ENCODE results near the gene DLG2. TPM values are rescaled to one million over a fixed set of nuclear protein-coding genes. Genes with fewer than 3 reads are reported as not detected.

The DLG2 gene
- total and polyA plus RNA-seq, 2 of the 8 experiments (the other 6 are each of a cell fraction or from before 2014, with no cell fraction given), result 1.7 to 14.3 TPM

DNA sequence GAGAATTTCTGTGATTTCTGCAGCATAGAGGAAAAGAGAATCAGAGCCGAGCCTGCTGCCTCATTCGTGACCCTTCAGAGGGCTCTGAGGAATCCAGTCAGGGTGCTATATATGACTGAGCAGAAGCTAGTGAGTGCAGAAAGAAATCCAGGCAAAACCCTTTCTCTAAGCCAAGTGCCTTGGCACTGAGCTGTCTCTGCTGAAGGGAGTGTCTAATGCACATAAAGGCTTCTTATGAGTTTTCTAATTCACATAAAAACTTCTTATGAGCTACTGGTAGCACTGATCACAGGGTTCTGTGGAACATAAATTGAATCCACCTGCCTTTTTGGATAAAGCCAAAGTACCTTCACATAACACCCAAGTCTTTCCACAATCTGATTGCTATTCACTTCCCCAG, 1555.3 kb downstream of the DLG2 start:
- no peaks in the 10 kb centered on the region for H4K20me1 ChIP-seq (replicated peaks in 1 of 2; ENCODE audit: control insufficient read depth in 1 of 2, insufficient read depth in 2 of 2, low read length in 2 of 2)
- no peak overlapping the region for H3K4me2 ChIP-seq (ENCODE audit: insufficient read depth in 1 of 2, low read depth in 2 of 2, low read length in 2 of 2)
- H3K14ac ChIP-seq (ENCODE audit: insufficient read length), result no peak overlapping the region
- CTCF ChIA-PET (ENCODE audit: partially characterized antibody), result interaction anchor here (0.6 kb wide), 1 partner anchor 103 kb away, joined by 3 read pairs; no protein-coding TSS in a partner anchor
- no peak overlapping the region for H3K4ac ChIP-seq (replicated peaks; ENCODE audit: insufficient read length, low read depth, low read length)
- H3K56ac ChIP-seq (replicated peaks; ENCODE audit: insufficient read length, low read depth, low read length), result no peak overlapping the region
- POLR2A ChIA-PET (ENCODE audit: partially characterized antibody), result no interaction called here
- H2BK5ac ChIP-seq (ENCODE audit: low read depth, low read length), result no peak overlapping the region
- H3K4me3 ChIP-seq (ENCODE audit: extremely low read depth in 1 of 4, insufficient read depth in 2 of 4, low read depth in 3 of 4, low read length in 4 of 4), result no peak overlapping the region
- no peaks in the 10 kb centered on the region for H3K4me1 ChIP-seq (replicated peaks in 1 of 4; ENCODE audit: control insufficient read depth in 3 of 4, insufficient read depth in 4 of 4, low read length in 3 of 4)
- FAIRE-seq, result no peak
- no peak overlapping the region for H2AK5ac ChIP-seq (ENCODE audit: low read depth, low read length)
- H3K23me2 ChIP-seq (ENCODE audit: low read depth, low read length), result no peaks in the 10 kb centered on the region
- H3K79me2 ChIP-seq (ENCODE audit: control insufficient read depth in 1 of 2, insufficient read depth in 2 of 2, low read length in 2 of 2), result no peaks in the 10 kb centered on the region
- H3K18ac ChIP-seq (ENCODE audit: extremely low read depth, low read length), result no peak overlapping the region
- H2BK120ac ChIP-seq (replicated peaks; ENCODE audit: low read depth, low read length), result no peak overlapping the region
- no peak overlapping the region for H2BK15ac ChIP-seq (ENCODE audit: low read length)
- H3K36me3 ChIP-seq (ENCODE audit: control insufficient read depth in 2 of 4, insufficient read depth in 4 of 4, low read length in 3 of 4), result no peaks in the 10 kb centered on the region
- no peak for DNase-seq (ENCODE audit: low read depth in 1 of 2, low spot score in 2 of 2)
- no peak overlapping the region for H3K23ac ChIP-seq (ENCODE audit: insufficient read length)
- H4K8ac ChIP-seq (ENCODE audit: extremely low read depth, insufficient read depth, low read length), result no peak overlapping the region
- H3K9me3 ChIP-seq (ENCODE audit: insufficient read depth in 2 of 2, low read depth in 1 of 2, low read length in 1 of 2), result no peaks in the 10 kb centered on the region
- H2AFZ ChIP-seq (ENCODE audit: low read length), result no peak overlapping the region
- no peak overlapping the region for H2BK20ac ChIP-seq (ENCODE audit: low read length)
- no peak overlapping the region for H3K9ac ChIP-seq (replicated peaks in 1 of 4; ENCODE audit: extremely low read depth in 1 of 4, low read depth in 3 of 4, low read length in 3 of 4)
- H4K91ac ChIP-seq (replicated peaks; ENCODE audit: insufficient read length, low read length), result no peak overlapping the region
- H3K27ac ChIP-seq (ENCODE audit: low read depth, low read length), result no peak overlapping the region
- H2BK12ac ChIP-seq (ENCODE audit: low read depth, low read length), result no peak overlapping the region
- no peaks in the 10 kb centered on the region for H3K79me1 ChIP-seq (ENCODE audit: low read depth, low read length)
- 86% methylated on average over 2 of the region's 2 CpGs; no CpG with 5 or more reads in 1 of the 2 experiments for WGBS, 2 experiments (ENCODE audit: extremely low coverage in 1 of 2, insufficient coverage in 1 of 2, insufficient read length in 1 of 2, insufficient replicate concordance in 2 of 2, low coverage in 1 of 2, low lambda C conversion rate in 2 of 2, missing lambda C conversion rate in 1 of 2)
- H3K27me3 ChIP-seq (replicated peaks in 1 of 4; ENCODE audit: control insufficient read depth in 3 of 4, extremely low read depth in 1 of 4, insufficient read depth in 3 of 4, low read length in 3 of 4), result no peaks in the 10 kb centered on the region
- H4K5ac ChIP-seq (ENCODE audit: insufficient read length, low read depth, low read length), result no peak overlapping the region
- TF ChIP-seq POLR2AphosphoS5 (IDR thresholded peaks at IDR 0.05; ENCODE audit: low read depth, low read length), result no peak
- TF ChIP-seq HDAC2 (IDR thresholded peaks at IDR 0.05; ENCODE audit: borderline replicate concordance in 1 of 2, low read depth in 2 of 2, low read length in 2 of 2), result no peak
- TF ChIP-seq SIN3A (conservative IDR thresholded peaks at IDR 0.05 in 1 of 2, IDR thresholded peaks at IDR 0.05 in 1 of 2; ENCODE audit: low read depth in 1 of 2, low read length in 2 of 2), result no peak
- TF ChIP-seq BCL11A (IDR thresholded peaks at IDR 0.05; ENCODE audit: low read depth in 2 of 2, low read length in 2 of 2), result no peak
- TF ChIP-seq TAF1 (IDR thresholded peaks at IDR 0.05; ENCODE audit: low read depth, low read length), result no peak
- no peak for TF ChIP-seq EZH2 (IDR thresholded peaks at IDR 0.05; ENCODE audit: low read depth, low read length, severe bottlenecking)
